GM10266 (cell line): Measurements from ENCODE around the gene SETBP1.
A peak's percentile ranks its signal among the peaks of the same experiment; 100 is the strongest.

Experiments used
- DNase-seq: peaks from one replicate; pipeline ENCODE4 v3.0.0; 2012; ENCODE audit errors: extremely low spot score
- CTCF ChIP-seq: IDR thresholded peaks from 2 replicates; pipeline ENCODE4 v1.5.1; 2012; ENCODE audit warnings: mild to moderate bottlenecking, low read depth; ENCODE audit not compliant: control insufficient read depth, insufficient read depth; ENCODE audit errors: missing control alignments

The SETBP1 gene

DNA sequence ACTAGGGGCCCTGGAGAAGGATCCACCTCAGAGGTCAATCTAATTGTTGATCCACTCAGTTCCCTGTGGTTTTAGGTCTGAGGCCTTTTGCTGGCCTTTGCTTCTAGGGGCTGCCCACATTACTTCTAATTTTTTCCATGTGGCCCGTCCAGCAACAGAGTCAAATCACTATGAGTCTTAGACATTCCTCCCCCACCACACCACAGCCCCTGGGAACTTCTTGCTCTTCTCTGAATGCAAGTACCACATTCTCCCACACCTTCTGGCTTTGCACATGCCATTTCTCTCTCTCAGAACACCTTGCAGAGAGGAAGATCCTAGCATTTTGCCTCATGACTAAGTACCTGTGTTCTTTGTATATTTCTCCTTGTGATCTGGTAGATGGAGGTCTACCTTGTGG lies 286.9 kb downstream of the SETBP1 start:
- DNase-seq, result no peak
- no peak for TF ChIP-seq CTCF

DNA sequence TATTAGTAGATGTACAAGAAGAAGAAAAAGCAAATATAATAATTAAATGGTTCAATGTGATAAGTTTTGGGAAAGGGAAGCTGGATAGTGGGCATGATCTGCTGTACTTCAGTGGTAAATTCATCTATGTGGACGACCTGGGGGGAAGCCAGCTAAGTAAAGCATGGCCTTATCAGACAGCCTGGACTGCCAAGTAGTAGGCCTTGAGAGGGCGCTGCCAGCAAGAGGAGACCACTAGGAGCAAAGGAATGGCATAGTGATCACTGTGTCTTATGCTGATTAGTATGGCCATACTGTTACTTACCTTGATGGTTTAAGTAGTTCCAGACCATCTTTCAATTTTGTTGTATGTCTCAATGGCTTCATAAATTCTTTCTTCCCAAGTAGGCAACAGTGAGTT lies 287.6 kb downstream of the SETBP1 start:
- DNase-seq, result no peak
- TF ChIP-seq CTCF, result peak; percentile 11

- no peak for TF ChIP-seq CTCF
- no peak for DNase-seq
Measured at GRCh38 chr18:44969214-44969795, 288.6 kb downstream of the SETBP1 start.

- no peak for DNase-seq
- TF ChIP-seq CTCF, result peak; percentile 14
Measured at GRCh38 chr18:44973282-44973681, 292.6 kb downstream of the SETBP1 start.

DNA sequence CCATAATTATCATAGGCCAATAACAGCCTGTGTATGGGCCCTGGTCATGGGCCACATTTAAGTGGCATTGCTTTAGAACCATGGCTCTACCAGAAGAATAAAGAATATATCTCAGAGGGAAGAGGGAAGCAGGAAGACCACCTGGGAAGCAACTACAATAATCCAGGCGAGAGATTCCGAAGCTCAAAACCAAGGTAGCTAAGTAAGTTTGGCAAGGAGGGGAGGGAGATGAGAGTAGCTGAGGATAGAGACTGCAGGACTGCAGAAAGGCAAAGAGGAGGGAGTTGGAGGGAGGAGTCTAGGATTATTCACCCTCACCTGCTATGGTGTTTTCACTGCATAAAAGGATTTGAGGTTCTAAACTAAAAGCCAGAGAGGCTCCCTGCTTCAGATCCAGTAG lies 293.5 kb downstream of the SETBP1 start:
- no peak for DNase-seq
- no peak for TF ChIP-seq CTCF

- TF ChIP-seq CTCF, result no peak
- no peak for DNase-seq
Measured at GRCh38 chr18:44977856-44978255, 297.2 kb downstream of the SETBP1 start.

DNA sequence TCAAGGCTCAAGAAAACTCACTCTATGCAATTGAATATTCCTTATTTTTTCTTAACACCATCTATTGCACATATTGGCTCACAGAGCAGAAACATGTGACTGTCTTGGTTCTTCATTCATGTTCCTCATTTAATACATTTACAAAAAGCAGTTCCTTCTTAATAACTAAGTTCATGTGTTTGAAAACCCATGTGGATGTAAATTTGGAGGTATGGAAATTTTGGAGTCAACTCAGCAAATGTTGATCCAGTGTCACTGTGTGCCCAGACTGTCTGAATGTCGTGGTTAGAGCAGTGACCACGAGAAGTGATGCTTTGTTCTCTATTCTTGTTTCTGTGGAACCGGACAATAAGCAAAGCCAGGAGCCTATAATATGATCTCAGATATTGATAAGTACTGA lies 299.1 kb downstream of the SETBP1 start:
- no peak for TF ChIP-seq CTCF
- no peak for DNase-seq
